HG03575 (cell line): ENCODE measurements around the gene SEMA3F.

Source experiments
- ATAC-seq: cut with Tn5 transposase; IDR thresholded peaks from one replicate; pipeline ENCODE4 v1.9.1; 2021; ENCODE audit not compliant: unreplicated experiment, insufficient number of reproducible peaks, low FRiP score; ENCODE audit errors: extremely low read depth

SEMA3F gene

DNA sequence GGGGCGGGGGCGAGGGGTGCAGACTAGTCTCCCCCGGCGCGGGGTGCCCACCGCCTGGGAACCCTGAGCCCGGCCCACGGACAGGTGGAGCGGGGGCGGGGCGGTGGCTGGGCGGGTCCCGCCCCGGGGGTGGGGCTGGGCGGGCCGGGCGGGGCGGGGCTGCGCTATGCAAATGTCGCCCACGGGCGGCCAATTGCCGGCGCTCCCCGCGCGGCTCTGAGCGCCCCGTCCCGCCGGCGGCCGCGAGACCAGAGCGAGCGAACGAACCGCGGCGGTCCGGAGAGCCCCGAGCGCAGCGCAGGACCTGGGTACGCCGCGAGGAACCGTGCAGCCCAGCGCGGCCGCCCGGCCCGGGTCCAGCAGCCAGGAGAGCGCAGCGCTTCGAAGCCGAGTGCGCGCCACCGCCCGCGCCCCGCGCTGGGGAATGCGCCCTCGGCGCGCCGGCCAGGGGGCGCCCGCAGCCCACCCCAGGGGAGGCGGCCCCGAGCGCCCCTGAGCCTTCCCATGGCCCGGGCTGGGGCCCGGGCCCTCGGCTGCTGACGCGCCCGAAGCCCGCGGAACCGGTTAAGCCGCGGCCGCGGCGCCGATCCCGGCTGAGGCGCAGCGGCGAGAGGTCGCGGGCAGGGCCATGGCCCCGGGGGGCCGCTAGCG, at the start of gene SEMA3F:
Gene SEMA3F, plus strand, starts transcription at position 485 of the 651 bp plus-strand sequence. CDS start 4,299 bp downstream, outside the sequence.
- ATAC-seq, result no peak

DNA sequence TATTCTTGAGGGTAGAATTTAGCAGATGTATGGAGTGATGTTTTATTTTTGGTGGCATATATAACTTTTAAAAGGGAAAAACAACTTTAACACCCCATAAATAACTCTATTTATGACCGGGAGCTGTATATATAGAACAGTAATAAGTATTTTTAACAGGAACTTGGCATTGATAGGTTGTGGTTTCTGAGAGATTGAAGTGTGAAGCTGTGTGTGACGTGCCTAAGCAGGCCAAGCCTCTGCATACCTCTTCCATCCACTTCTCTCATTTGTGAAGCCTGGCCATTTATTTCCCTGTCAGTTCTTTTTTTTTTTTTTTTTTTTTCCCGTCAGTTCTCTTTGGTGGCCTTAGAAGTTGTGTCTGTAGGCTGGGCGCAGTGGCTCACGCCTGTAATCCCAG, 43.4 kb upstream of the SEMA3F start:
- no peak for ATAC-seq

DNA sequence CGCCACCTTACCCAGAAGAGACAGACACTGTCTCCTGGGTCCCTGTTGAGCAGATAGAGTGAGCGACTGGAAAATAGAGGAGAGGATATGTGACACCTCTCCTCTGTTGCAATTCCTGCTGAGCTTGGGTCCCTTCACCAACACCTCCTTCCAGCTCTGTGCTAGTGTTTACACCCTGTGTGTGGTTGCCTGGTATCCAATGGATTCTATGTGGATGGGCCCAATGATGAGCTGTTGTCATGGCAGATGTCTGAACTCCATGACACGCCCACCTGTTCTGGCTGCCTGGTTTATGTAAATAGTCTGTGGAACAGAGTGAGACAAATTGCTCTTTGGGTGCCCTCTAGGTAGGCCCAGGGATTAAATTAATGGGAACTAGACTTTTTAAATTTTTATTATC, 42.7 kb upstream of the SEMA3F start:
- ATAC-seq, result no peak

- no peak for ATAC-seq
Measured at GRCh38 chr3:50117120-50117519, 38.0 kb upstream of the SEMA3F start.

DNA sequence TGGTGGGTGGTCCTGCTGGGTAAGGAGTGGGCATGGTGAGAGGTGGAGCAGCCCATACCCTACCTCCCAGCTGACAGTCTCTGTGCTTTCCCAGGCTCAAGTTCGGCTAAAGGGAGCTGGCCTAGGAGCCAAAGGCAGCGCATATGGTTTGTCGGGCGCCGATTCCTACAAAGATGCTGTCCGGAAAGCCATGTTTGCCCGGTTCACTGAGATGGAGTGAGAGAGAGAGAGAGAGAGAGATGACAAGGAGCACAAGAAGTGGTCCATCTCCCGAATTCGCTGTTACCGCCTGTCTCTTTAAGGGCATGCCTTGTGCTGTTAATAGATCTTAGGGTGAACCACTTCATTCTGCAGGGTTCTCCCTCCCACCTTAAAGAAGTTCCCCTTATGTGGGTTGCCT, 36.9 kb upstream of the SEMA3F start:
- ATAC-seq, result no peak

DNA sequence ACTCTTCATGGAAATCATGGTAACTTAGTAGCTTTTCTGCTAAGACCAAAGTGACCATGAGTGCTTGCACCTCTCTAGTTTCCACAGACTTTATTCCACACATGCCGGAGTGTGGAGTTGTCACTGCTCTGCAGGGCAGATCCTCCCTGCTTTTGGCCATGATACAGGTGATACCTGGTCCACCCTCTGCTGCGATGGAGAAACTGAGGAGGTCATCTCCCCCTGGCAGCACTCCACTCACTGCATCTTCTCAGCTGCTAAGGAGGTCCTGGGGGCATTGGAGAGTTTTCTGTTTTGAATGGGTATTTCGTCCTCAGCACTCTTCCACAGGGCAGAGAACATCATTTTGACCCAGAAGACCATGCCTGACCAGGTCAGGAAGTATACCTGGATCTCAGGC, 35.3 kb upstream of the SEMA3F start:
- ATAC-seq, result no peak

GRCh38 chr3:50120364-50121071, 34.6 kb upstream of the SEMA3F start:
- ATAC-seq, result no peak

DNA sequence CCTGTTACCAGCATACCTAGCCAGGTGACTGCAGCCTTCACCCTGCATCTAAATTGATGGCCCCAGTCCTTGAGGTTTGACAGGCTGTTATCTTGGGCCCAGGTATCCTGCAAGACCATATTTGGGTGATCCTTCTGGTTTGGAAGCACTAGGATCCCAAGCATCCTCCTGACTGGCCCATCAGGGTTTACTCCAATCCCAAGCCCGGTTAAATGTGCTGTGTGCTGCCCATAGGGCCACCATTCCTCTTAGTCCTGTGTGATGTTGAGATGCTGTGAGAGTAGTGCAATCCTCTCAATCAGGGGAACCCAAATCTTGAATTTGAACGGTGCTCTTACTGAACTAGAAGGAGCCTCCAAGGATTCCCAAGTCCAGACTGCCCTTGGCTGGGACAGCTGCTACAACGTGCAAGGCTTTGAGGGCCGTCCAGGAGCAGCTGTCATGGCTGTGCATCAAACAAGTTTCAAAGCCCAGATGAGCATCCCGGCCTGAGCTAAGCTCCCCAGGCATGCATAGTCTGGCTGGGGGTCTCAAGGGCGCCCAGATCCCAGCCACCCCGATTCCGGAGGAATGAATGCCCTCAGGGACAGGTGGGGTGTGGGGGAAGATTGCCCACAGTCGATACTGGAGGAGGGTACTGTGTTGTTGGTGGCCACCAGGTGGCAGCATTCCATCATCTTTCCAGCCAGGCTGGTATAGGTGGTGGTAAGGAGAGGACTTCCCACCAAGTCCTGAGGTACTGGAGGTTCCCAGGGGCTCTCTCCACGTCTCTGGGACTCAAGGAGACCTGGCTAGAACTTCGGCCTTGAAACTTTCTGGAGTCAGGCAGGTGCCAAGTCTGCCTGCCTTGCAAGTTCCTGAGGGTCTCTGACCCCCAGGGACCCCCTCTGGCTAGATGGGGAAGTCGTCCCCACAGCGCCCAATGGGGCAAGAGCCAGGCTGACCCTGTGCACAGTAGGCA, 33.8 kb upstream of the SEMA3F start:
- ATAC-seq, result no peak

GRCh38 chr3:50122071-50122470, 33.1 kb upstream of the SEMA3F start:
- ATAC-seq, result no peak

DNA sequence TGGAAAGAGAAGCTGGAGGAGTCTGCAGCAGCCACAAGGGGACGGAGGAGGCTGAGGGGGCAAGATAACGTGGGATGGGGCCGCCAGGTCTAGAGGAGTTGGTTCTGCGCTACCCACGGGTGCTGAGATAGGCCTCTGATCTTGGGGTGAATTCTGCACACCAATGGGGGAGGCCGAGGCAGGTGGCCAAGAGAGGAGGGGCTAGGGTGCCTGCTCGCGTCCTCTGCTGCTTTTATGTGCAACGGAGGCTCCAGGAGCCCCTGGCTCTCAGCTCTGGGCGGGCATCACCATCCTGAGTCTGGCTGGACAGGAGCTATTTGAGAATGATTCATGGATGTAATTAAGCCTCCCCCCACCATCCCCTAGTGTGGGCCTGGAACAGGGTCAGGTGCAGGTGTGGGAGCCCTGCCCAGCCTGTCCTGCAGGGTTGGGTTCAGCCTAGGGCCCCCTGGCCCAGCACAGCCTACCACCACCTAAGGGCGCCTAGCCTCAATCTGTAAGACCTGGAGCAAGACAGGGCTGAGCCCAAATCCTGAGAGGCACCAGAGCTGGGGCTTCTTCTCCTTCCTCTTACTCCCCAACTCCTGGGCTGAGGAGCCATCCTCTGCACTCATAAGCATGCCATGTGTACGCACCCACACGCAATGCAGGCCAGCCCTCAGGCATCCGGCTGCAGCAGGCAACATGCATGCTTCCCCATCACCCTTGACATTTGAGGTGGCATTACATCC, 32.3 kb upstream of the SEMA3F start:
- no peak for ATAC-seq

DNA sequence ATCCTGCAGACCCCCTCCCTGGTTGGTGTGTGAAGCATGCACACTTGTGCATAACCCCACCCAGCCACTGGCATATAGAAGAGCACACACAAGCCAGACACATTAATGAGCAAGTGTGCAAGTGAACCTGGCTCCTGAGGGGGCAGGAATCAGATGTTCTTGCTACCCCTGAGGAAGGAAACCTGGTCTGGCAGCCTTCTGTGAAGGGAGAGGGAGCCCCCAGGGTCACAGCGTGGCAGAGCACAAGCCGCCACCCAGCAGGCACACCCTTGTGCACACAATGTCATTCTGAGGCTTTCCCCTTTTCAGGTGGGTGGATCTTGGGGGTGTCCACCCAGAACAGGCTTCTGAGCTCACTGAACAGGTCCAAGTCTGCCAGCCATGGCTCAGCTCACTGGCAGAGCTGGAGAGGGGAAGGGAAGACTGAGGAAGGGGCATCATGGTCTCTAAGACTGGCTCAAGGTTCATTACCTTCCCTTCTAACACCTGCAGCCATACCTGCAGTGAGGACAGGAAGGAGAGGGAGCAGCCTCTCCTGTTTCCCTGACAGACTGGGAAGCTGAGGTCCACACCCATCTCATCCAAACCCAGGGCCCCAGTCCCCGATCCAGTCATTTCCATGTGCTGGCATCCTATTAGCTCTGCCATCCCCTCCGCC, 31.6 kb upstream of the SEMA3F start:
- ATAC-seq, result no peak

GRCh38 chr3:50124052-50124799, 30.9 kb upstream of the SEMA3F start:
- no peak for ATAC-seq

DNA sequence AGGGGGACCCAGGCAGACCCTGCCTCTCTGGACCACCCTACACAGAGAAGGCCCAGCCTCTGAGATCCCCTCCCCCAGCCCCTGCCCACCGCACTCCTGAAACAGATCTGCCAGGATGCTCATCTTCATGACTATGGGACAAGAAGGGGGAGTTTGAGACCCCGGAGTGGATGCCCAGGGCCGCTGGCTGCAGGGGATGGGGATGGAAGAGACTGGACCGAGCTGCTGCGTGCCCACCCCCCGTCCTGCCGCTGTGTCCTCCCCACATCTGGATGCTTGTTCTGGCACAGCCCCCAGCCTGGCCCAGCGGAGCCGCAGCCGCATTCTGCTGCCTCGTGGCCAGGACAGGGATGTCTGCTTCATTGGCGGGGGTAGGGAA, 30.3 kb upstream of the SEMA3F start:
- ATAC-seq, result no peak

GRCh38 chr3:50125541-50126286, 29.4 kb upstream of the SEMA3F start:
- ATAC-seq, result no peak

DNA sequence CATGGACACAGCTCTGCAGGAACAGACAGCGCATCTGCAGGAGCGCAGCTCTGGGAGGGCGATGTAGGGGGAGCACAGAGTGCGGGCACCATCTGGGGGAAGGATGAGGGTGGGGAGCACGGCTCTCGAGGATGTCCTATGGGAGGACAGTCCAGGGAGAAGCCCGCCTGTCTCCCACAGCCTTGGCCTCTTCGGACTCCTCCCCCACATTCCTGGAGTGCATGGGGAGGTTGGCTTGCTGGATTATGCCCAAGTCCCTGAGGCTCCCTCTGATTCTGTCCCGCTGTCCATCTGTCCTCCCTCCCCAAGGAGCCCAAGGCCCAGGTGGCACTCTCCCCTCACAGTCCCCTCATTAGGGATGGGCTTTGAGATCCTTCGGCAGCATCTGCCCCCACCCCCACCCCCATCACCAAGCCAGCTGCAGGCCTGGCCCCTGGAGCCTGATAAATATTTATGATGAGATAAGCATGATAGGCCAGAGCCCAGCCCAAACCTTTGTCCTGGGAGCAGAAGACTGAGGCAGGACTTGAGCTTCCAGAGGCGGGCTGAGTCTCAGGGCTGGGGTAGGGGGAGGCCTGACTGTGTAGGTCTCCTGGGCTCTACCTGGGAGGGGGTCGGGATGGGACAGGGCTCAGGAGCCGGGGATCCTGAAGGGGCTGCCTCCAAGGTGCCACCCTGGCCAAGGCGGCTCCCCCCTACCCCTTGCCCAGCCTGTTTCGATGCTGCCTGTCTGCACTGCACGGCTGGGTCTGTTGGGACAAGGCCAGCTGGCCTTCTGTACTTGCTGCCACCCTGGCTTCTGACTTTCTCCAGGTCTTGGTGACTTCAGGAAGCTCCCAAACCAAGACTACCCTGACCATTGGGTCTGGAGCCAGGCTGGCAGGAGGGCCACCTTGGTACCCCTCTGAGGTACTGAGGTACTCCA, 28.6 kb upstream of the SEMA3F start:
- no peak for ATAC-seq

DNA sequence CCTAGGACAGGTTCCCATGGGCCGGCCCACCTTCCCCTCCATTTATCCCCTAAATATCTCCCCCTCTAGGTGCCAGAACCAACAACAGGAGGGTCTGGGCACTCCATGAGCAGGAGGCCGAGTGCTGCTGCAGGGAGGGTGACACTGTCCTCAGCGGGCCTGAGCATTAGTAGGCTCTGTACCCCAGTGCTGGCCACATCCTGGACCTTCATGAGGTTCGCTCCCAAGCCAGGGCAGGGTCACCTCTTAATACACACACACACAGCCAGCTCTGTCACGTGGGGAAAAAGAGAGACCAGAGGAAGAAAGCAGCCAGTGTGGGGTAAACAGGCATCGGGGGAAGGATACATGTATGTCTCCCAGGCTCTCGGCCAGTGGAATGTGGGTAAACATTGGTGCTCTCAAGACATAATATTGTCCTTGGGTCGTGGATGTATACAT, 27.9 kb upstream of the SEMA3F start:
- ATAC-seq, result no peak
